T-helper 1 cell treated with Interleukin-12 subunit alpha and Interleukin-12 subunit beta and Interleukin-4 antibody, amounts not matched to agents 30 ng/mL and 1 ng/mL, for 36 hours (primary cell): Measurements from ENCODE around the gene KHK. TPM values are rescaled to one million over a fixed set of nuclear protein-coding genes. Genes with fewer than 3 reads are reported as not detected.

Experiments
- intact Hi-C: fragments of 100-400 bp; cut with micrococcal nuclease; formaldehyde crosslinking; loops from one replicate; pipeline ENCODE4 v1.15.1; 2024
- total RNA-seq: library from RNA; stranded (reverse); gene quantifications from 2 replicates; pipeline ENCODE4 v1.2.3, GENCODE V29; 2022

KHK gene
- total RNA-seq, 1 donor from 2014 or later: 12.4 TPM

DNA sequence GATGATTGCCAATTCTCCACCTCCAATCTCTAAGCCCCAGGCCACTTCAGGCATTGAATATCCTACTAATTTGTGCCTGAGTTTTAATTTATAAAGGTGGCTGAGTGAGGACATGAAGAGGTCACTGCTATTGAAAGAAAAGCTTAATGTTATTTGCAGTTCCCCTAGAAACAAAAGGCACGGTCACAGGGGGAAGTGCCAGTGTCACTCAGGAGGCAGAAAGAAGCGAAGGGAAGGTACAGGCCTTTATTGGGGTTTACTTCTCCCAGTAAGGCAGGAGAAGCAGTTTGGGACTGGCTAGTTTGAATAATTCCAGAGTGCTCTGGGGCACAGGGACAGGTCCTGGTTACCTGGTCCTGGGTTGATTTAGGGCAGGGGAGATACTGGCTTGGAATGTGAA is 35.3 kb downstream of the KHK start:
- intact Hi-C loops: no loop called here

DNA sequence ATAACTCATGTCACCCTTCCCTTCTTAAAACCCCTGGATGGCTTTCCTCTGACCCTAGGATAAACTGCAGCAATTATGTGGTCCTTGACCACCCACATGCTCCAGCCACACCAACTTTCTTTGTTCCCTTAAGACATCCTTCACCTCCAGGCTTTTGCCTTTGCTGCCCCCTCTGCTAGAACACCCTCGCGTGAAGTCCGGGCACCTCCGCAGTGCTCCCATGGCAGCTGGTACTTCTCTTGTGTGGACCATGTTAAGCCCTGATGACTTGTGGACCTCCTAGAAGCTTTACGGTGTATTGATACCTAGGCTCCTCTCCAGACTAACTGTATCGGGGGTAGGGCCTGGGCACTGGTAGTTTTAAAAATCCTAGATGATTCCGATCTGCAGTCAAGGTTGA is 36.2 kb downstream of the KHK start:
- intact Hi-C loops: loop anchor here (1.0 kb wide), 4 partner anchors 12 to 95 kb away; partner anchors contain the start of genes ATRAID, CAD, PREB and SLC5A6

DNA sequence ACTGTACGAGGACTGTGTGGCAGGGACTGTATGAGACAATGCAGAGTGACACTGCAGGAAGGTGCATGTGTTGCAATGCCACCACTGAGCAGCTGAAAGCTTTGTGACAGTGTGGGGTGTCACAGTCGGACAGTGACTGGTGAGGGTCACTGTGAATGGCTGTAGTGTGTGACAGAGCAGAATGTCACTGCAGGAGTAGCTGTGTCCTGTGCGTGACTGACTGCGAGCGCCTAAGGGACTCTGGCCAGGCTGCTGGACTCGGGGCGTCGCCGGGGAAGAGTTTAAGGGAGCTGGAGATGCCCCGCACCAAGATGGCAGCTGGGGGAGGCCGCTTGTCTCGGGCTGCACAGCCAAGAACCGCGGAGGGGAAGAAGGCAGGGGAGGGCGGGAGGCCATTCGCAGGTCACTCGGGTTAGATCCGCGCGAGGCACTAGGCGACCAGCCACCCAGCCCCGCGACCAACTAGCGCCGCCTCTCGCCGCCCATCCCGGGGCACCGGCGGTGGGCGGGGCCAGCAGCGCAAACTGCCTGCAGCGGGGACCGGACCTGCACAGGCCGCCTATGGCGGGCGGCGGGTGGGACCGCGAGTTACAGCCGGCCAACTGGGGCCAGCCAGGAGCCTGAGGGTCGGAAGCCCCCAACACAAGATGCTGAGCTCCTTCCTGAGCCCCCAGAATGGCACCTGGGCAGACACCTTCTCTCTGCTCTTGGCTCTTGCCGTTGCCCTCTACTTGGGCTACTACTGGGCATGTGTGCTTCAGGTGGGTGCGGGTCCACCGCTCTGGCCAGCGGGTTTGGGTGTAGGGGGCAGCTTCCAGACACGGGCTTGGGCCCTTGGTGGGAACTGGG is 37.0 kb downstream of the KHK start, which contains the start of gene ABHD1:
Gene ABHD1 (plus strand): TSS at position 514 of the 849 bp plus-strand sequence. CDS start 134 bp downstream, at position 648.
- intact Hi-C loops: loop anchor here (1.0 kb wide), 4 partner anchors 11 to 94 kb away; partner anchors contain the start of genes ATRAID, CAD, PREB and SLC5A6

DNA sequence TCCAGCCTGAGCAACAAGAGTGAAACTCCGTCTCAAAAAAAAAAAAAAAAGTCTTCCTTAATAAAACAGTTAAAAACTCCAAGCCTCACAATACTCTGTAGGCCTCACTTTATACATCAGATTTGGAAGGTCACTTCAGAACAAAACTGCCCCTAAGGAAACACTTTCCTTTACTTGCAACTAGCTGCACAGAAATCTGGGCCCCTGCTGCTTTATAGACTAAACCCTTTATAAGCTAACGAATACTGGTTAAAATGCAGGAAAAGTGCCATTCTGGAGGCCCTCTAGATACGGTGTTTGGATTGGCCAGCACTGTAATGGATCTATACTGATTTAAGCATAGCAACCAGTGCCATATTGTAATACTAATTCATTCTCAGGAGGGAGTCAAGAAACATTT is 38.5 kb downstream of the KHK start:
- intact Hi-C loops: no loop called here

DNA sequence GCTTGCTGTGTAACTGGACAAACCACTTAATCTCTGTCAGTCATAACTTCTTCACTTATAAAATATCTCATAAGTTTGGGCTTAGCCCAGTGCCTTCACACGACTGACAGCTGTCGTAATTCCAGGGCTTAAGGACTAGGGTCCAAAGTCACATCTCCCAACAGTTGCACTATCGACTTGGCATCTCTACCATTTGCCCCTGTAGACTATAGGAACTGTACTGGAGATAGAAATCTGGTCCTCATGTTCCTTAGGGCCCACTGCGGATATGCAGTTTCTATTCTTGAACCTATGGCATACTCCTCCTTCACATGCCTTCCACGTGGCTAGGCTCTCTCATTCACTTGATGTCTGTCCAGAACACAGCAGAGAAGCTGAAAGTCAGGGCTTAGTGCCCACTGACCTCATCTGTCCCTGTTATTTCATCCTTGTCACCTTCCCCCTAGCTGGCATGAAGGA is 39.7 kb downstream of the KHK start:
- intact Hi-C loops: no loop called here

DNA sequence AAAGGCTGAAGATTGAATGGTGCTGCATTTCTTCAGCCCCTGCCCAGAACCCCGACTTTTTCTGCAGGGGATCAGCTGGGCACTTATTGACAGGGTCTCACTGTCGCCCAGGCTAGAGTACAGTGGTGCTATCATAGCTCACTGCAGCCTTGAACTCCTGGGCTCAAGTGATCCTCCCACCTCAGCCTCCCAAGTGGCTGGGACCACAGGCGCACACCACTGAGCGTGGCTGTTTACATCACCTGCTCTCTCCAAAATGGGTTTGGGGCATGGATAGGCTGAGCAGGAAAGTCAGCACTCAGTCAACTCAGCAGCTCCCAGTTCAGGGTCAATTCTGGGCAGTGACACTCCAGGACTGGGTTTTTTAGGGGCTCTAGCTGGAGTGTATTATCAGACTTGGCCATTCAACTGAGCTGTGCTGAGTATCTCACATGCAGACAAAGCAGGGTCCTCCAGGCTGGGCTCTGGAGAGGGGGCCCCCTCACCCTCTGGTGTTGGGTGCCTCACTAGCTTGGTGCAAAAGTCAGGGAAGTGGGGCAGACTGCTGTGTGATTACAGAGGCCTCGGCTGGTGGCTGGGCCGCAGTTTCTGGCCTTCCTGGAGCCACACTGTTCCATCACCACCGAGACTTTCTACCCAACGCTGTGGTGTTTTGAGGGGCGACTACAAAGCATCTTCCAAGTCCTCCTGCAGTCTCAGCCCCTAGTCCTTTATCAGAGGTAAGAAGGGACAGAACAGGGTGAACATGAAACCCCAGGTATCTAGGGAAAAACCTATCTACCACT is 41.5 kb downstream of the KHK start:
- intact Hi-C loops: no loop called here

DNA sequence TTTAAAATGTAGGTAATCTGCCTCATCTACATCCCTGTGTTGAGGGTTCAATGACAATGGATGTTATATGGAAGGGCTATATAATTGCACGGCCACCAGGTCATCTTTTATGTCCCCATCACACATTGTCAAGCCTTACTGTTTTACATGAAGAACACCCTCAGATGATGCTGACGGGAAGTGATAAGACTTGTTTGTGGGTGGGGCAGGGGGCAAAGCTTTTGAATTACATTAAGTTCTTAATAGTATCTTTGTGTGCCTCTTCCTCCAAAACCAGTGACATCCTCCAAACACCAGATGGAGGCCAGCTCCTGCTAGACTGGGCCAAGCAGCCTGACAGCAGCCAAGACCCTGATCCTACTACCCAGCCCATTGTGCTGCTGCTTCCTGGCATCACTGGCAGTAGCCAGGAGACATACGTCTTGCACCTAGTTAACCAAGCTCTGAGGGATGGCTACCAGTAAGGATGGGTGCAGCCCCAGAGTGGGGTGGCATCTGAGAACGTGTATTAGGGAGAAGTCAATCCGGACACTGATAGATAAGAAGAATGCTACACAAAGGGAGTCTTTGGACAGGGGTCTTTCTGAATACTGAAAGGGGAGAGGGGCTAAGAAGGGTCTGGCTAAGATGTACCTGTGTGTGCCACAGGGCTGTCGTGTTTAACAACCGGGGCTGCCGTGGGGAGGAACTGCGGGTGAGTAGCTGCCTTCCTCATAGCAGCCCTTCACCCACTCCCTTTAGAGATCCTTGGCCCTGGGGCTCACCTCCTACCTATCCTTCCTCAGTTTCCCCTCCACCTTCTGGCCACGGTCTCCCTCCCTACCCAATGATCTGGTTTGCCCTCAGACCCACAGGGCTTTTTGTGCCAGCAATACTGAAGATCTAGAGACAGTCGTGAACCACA is 42.3 kb downstream of the KHK start:
- intact Hi-C loops: no loop called here

DNA sequence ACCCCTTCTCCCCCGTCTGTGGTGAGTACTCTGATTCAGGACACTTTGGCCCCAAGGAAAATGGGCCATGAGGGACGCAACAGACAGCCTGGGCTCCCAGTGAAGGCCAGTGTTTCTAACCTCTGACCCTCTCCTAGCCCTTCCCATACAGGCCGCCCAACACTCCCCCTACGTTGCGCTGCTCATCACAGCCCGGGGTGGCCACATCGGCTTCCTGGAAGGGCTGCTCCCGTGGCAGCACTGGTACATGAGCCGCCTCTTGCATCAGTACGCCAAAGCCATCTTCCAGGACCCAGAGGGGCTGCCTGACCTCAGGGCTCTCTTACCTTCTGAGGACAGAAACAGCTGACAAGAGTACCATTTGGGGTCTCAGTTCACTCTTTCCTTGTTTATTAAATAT is 43.8 kb downstream of the KHK start:
- intact Hi-C loops: loop anchor here (5.0 kb wide), 3 partner anchors 242 to 1262 kb away; partner anchors contain the start of genes EIF2B4, FOSL2, SLC4A1AP and SNX17

DNA sequence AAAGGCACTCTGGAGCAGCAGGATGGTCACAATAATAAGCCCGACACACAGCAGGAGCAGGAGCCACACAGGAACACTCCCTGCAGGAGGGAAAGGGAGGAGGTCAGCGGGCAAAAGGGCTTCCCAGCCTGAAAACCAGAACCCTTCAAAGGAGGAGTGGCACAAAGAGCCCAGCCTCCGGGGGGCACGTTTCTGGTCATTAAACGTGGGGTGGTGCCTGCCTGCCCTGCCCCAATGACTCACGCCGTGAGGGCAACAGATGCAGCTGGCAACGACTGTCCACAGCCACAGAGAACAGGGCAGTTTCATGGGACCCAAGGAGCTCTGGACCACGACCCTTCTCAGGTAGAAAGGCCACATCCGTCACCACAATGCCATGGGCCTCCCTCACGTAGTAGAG is 44.9 kb downstream of the KHK start:
- intact Hi-C loops: loop anchor here (5.0 kb wide), 3 partner anchors 241 to 1261 kb away; partner anchors contain the start of genes EIF2B4, FOSL2, SLC4A1AP and SNX17

DNA sequence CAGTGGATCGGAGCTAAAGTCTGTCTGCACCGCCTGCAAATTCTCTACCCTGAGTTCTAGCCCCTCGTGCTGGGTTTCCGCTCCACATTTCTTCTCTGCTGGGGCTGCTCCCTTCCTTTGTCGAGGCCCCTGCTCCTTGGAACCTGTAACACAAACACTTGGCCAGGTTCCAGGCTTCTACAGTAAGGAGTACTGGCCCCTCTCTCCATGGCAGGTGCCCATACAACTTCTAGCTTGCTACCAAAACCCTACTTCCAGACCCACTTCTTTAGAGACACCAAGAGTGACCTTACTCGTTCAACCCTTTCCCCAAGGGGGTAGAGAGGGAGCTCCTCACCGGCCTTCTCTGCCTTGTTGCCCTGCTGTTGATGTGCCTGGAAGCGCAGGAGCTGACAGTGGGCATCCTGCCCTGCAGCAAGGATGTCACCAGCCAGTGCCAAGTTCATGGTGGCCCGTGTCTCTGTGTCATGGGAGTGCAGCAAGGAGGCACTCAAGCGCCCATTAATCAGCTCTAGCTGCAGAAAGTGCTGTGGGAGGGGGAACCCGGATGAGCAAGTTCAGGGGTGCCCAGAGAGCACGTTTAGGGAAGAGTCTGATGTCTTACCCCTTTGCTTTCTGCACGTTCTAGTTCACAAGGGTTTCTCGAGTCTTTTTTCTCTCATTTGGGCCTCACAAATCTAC is 46.8 kb downstream of the KHK start:
- intact Hi-C loops: loop anchor here (5.0 kb wide), 3 partner anchors 239 to 1259 kb away; partner anchors contain the start of genes EIF2B4, FOSL2, SLC4A1AP and SNX17

DNA sequence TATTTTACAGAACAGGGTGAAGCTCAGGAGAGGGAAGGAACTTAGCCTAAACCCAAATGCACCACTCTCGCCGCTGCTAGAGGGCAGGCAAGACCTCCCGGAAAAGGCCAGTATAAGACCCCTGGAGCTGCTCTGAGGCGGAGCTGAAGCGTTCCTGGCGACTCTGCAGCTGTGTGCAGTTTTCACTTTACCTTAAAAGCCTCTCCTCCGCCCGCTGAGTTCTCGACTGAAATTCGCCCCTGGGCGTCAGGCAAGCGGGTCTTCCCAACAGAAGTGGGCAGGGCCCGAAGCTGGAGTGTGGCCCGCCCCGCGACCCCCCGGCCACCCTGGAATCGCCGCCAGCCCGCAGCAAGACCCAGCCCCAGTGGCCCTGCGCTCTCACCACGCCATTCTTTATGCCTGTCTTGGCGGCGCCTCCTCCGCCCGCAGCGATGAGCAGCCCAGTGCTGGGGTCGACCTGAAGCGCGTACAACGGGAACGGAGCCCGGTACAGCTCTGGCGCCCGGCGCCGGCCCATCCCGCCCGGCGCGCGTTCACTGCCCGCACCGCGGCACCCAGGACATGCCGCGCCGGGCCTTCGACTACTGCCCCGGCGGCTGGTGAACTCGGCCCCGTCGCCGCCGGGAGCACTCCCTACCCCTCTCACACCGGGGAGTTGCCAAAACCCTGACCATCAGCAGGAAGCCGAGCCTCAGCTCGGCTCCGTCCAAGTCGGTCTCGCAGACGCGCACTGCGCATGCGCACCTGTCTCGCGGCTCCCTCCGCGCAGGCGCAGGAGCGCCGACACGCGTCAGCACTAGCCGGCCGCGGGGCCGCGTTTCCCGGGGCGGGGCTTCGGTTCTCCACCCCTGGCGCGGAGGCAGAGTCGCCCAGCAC is 47.6 kb downstream of the KHK start, which contains the start of gene PREB:
Gene PREB (minus strand): TSS at position 732 of the 876 bp plus-strand sequence. CDS start 215 bp downstream, at position 517.
- intact Hi-C loops: loop anchor here (1.0 to 5.0 kb wide), 15 partner anchors 11 to 1258 kb away; partner anchors contain the start of genes ABHD1, AGBL5, ATRAID and CAD

DNA sequence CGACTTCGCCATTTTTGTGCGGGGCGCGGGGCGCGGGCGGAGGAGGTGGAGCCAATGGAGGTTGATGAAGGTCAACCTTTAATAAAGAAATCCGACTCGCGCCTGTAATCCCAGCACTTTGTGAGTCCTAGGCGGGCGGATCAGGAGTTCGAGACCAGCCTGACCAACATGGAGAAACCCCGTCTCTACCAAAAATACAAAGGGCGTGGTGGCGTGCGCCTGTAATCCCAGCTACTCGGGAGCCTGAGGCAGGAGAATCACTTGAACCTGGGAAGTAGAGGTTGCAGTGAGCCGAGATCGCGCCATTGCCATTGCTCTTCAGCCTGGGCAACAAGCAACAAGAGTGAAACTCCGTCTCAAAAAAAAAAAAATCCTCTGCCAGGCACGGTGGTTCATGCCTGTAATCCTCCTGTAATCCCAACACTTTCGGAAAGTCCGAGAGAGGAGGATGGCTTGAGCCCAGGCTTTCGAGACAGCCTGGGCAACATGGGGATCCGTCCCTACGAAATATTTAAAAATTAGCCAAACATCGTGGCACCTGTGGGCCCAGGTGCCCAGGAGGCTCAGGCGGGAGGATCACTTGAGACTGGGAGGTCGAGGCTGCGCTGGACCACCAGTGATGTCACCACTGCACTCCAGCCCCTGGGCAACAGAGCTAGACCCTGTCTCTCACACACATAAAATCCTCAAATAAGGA is 48.4 kb downstream of the KHK start:
- intact Hi-C loops: loop anchor here (1.0 to 5.0 kb wide), 15 partner anchors 12 to 1257 kb away; partner anchors contain the start of genes ABHD1, AGBL5, ATRAID and CAD

DNA sequence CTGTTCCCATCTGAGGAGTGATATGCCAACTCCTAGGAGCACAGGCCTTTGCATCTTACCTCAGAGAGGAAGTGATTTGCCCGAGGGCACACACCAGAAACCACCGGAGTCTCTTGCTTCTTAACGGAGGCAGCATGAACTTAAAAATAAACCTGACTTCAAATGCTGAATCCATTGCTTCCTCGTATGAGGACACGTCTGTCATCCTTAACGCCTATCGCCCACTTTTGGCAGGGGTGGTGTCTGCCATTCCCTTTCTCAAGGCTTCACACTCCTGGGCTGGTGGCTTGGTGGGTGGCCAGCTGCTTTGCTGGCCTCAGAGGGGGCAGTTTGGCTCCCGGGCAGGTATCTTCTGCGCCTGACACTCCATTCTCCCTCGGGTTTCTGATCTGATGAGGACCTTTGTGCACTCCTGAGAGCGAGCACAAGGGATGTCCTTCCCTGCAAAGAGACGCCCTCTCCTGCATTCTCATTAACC is 48.9 kb downstream of the KHK start:
- intact Hi-C loops: loop anchor here (2.0 kb wide), 2 partner anchors 17 to 351 kb away; partner anchors contain the start of gene CGREF1

DNA sequence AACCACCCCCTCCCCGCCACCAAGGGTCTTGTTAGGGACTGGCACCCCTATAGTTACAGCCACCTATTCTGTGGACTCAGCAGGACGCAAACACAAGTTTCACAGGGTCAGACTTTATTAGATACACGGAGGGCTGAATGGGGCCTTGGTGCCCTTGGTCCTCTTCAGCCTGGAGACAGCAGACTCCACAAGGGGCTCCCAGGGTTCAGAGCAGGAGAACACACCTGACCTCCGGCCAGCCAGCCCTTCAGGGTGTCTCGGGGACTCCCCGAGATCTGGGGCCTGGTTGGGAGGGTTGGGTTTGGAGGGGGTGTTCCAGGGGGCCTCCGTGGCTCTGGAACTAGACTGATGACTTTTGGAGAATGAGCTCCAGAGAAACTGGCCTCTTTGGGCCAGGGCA is 50.2 kb downstream of the KHK start:
- intact Hi-C loops: no loop called here

DNA sequence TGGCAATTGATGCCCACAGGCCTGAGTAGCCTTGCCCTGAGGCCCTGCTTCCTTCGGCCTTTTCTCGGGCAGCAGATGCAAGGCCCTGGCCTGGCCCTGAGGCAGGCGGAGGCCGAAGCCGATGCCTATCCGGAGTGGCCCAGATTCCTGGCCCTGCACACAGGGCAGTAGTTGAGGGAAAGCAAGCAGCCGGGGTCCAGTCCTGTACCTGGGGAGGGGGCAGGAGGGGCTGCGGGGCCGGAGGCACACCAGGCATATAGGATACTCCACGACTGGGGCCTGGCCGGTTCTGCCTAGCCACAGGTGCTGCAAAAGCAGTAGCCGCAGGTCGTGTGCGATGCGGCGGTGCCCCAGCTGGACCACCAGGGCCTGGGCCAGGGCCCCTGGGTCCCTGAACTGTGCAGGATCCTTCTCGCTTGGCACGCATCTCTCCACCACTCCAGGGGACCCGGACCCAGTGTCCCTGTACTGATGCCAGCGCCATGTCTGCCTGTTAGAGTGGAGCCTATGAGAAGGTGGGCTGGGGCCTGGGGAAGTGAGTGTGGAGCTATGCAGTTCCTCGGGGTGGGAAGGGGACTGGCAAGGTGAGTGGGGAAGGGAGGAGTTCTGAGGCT is 50.9 kb downstream of the KHK start:
- intact Hi-C loops: no loop called here

DNA sequence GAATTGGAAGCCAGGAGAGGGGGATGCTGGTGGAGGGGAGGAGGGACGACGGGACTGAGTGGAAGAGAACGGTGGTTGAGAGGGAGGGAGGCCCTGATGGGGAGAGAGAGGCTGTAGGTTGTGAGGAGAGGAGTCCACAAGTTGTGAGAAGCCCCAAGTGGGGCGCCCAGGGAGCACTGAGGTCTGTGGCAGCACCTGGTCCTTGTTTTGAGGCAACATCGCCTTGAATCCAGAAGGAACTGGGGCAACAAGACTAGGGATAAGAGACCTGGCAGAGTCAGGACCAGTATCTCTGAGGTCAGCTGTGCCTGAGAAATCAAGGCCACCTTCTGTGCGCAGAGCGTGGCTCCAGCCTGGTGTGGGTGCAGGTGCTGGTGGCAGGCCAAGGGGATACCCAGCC is 51.5 kb downstream of the KHK start:
- intact Hi-C loops: no loop called here

DNA sequence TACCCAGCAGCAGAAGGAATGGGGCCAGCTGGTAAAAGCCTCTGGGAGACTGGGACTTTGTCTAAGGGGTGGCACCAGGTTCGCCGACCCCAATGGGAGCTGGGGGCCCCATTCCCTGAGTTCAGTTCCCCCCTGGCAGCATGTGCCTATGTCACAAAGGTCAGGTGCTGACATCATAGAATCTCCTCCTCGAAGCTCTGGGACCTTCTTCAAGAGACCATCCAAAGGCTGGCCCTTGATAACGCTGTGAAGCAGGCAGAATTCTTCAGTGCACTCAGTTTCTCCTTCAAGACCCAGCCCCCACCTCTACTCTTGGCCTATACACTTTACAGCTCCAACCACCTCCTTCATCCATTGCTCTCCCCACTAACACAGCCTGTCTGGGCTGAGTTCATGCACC is 52.7 kb downstream of the KHK start, which contains the start of gene PRR30:
Gene PRR30 (minus strand): TSS at position 101 of the 400 bp plus-strand sequence. CDS start 1,081 bp downstream, outside the sequence.
- intact Hi-C loops: no loop called here
